Measurements from ENCODE around the gene NBPF6. TPM values are rescaled to one million over a fixed set of nuclear protein-coding genes. Genes with fewer than 3 reads are reported as not detected.
"Not testable (repeated sequence)": the region's sequence is repeated elsewhere in the genome, so short reads cannot be mapped to it uniquely, and the experiment has no call there.

NBPF6 gene
- total and polyA plus RNA-seq, 8 donors, result not detected

DNA sequence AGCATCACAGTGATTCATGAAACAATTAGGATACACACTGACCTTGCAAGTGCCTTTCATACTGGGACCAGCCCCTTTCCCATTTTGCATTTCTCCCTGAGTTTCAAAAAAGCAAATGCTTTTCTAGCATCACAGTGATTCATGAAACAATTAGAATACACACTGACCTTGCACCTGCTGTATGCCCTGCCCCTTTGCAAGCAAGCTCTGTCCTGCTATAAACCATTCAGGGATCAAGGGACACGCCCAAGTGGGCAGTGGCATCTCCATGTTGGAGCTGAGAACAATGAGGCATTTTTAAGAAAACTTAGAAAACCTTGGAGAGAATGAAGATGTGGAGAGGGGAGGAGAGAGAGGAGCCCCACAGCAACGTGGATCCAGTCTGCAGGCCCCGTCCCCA is 13.8 kb downstream of the NBPF6 start:
- H3K36me3 ChIP-seq; intact Hi-C loops (cut with DNase I); H3K27me3 ChIP-seq; H3K4me1 ChIP-seq; ATAC-seq; H3K4me3 ChIP-seq; FAIRE-seq; DNase-seq; H3K27ac ChIP-seq; H3K9me3 ChIP-seq: not testable (repeated sequence)
- WGBS, 2 donors, result no CpG with 5 or more reads among the region's 3 CpGs

DNA sequence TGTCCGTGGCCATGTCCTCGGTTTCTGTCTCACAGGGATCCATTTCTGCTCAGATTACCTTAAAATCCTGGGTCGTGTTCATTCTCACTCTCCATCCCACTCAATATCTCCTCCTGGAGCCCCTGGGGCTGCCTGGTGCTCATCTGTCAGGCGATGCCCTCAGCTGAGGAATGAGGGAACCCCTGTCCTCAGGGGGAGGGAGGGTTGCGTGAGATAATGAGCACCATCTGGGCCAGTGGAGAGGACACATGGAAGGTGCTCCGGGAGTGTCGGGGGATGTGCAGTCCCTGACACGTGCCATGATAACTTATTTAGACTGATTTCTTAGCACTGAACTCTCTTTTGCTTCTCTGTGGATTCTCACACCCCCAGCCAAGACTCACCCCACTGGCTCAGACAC is 16.0 kb downstream of the NBPF6 start:
- FAIRE-seq; DNase-seq; H3K27ac ChIP-seq; ATAC-seq; H3K27me3 ChIP-seq; H3K9me3 ChIP-seq; H3K36me3 ChIP-seq; intact Hi-C loops (cut with DNase I); H3K4me1 ChIP-seq; H3K4me3 ChIP-seq: not testable (repeated sequence)
- WGBS, 2 donors, result no CpG with 5 or more reads among the region's 8 CpGs

DNA sequence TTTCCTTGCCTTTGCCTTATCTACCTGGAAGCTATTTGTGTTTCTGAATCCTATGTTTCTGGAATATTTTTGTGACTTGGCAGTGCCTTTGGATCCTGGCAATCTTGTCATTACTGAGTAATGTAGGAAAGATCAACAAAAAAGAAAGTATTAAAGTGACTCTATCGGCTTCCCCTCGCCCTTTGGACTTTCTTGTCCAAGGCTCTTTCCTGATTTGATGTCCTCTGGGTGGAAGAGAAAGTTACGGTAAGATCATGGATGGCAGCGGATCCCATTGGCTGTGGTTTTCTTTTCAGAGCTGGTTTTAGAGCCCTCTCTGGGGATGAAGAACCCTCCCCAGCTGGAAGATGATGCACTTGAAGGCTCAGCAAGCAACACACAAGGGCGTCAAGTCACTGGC is 17.0 kb downstream of the NBPF6 start:
- H3K4me1 ChIP-seq; DNase-seq; H3K27ac ChIP-seq; H3K9me3 ChIP-seq; intact Hi-C loops (cut with DNase I); H3K36me3 ChIP-seq; H3K4me3 ChIP-seq; ATAC-seq; FAIRE-seq; H3K27me3 ChIP-seq: not testable (repeated sequence)
- 46 to 61% methylated on average over 3 to 4 of the region's 5 CpGs for WGBS, 2 donors

DNA sequence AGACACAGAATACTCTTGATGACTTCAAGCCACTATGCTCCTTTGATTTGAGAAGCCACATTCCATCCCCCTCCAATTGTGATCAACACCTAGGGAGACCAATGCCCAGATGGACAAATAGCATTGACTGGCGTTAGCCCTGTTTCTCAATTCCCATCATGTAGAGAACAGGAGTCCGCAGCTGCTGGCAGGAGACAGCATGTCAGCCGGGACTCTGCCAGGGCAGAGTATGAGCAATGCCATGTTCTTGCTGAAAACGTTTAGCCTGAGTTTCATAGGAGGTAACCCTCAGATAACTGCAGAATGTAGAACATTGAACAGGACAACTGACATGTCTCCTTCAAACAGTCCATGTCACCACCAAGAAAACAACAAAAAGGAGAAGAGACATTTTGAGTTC is 20.6 kb downstream of the NBPF6 start:
- FAIRE-seq; H3K27ac ChIP-seq; ATAC-seq; H3K9me3 ChIP-seq; H3K36me3 ChIP-seq; H3K4me1 ChIP-seq; H3K4me3 ChIP-seq; DNase-seq; intact Hi-C loops (cut with DNase I); H3K27me3 ChIP-seq: not testable (repeated sequence)
- 59 to 61% methylated on average over 4 of the region's 4 CpGs for WGBS, 2 donors

DNA sequence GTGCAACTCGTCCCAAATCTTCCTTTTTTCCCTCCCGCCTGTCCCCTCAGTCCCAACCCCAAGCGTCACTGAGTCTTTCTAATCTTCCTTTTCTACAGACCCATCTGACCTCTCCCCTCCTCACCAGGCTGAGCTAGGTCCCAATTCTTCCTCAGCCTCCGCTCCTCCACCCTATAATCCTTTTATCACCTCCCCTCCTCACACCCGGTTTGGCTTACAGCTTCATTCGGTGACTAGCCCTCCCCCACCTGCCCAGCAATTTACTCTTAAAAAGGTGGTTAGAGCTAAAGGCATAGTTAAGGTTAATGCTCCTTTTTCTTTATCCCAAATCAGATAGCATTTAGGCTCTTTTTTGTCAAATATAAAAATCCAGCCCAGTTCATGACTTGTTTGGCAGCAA is 24.4 kb downstream of the NBPF6 start:
- intact Hi-C loops (cut with DNase I); H3K9me3 ChIP-seq; ATAC-seq; DNase-seq; H3K36me3 ChIP-seq; H3K27me3 ChIP-seq; FAIRE-seq; H3K4me3 ChIP-seq; H3K27ac ChIP-seq; H3K4me1 ChIP-seq: not testable (repeated sequence)
- WGBS, 2 donors, result 58 to 74% methylated on average over 5 to 6 of the region's 6 CpGs

DNA sequence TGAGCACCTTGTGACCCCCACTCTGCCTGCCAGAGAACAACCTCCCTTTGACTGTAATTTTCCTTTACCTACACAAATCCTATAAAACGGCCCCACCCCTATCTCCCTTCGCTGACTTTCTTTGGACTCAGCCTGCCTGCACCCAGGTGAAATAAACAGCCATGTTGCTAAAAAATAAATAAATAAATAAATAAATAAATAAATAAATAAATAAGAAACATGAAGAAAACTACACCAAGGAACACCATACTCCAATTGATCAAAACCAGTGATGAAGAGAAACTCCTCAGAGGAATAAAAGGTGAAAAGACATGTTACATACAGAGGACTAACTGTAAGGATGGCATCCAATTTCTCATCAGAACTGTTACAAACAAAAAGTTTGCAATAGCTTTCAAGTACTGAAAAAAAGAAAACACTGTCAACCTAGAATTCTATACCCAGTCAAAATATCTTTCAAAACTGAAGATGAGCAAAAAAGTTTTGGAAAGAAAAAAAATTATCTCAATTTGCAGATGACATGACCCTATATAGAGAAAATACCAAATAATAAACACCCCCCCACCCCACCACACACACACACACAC is 28.4 kb downstream of the NBPF6 start:
- no peaks in the 10 kb centered on the region for H3K4me1 ChIP-seq
- H3K36me3 ChIP-seq, result no peaks in the 10 kb centered on the region
- WGBS, 2 donors, result 66 to 87% methylated on average over 2 of the region's 2 CpGs
- intact Hi-C loops (cut with DNase I), result no loop called here
- no peak for ATAC-seq
- DNase-seq, result no peak
- H3K9me3 ChIP-seq, result no peaks in the 10 kb centered on the region
- H3K27ac ChIP-seq, result no peak overlapping the region
- H3K4me3 ChIP-seq, result no peak overlapping the region
- FAIRE-seq, result no peak
- H3K27me3 ChIP-seq, result no peaks in the 10 kb centered on the region
- TF ChIP-seq, protein P1, sequence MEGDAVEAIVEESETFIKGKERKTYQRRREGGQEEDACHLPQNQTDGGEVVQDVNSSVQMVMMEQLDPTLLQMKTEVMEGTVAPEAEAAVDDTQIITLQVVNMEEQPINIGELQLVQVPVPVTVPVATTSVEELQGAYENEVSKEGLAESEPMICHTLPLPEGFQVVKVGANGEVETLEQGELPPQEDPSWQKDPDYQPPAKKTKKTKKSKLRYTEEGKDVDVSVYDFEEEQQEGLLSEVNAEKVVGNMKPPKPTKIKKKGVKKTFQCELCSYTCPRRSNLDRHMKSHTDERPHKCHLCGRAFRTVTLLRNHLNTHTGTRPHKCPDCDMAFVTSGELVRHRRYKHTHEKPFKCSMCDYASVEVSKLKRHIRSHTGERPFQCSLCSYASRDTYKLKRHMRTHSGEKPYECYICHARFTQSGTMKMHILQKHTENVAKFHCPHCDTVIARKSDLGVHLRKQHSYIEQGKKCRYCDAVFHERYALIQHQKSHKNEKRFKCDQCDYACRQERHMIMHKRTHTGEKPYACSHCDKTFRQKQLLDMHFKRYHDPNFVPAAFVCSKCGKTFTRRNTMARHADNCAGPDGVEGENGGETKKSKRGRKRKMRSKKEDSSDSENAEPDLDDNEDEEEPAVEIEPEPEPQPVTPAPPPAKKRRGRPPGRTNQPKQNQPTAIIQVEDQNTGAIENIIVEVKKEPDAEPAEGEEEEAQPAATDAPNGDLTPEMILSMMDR (IDR thresholded peaks at IDR 0.05), result no peak

DNA sequence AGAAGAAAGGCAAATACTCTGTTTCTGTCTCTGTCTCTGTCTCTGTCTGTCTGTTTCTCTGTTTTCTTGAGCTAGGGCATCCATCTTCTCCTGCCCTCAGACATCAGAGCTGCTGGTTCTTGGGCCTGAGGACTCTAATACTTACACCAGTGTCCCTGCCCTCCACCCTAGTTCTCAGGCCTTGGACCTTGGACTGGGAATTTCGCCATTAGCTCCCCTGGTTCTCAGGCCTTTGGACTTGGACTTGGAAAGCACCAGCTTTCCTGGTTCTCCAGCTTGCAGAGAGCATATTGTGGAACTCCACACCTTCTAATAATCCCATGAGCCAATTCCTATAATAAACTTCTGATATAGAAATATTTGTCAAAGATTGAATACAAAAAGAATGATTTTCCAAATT is 32.6 kb downstream of the NBPF6 start:
- intact Hi-C loops (cut with DNase I), result no loop called here
- TF ChIP-seq, protein P1 (IDR thresholded peaks at IDR 0.05), result no peak
- no peak overlapping the region for H3K27ac ChIP-seq
- no peaks in the 10 kb centered on the region for H3K9me3 ChIP-seq
- no peaks in the 10 kb centered on the region for H3K4me1 ChIP-seq
- no peak overlapping the region for H3K4me3 ChIP-seq
- no peaks in the 10 kb centered on the region for H3K27me3 ChIP-seq
- WGBS, 2 donors, result 25 to 45% methylated on average over 1 of the region's 1 CpG
- FAIRE-seq, result no peak
- DNase-seq, result no peak
- ATAC-seq, result no peak
- no peaks in the 10 kb centered on the region for H3K36me3 ChIP-seq

DNA sequence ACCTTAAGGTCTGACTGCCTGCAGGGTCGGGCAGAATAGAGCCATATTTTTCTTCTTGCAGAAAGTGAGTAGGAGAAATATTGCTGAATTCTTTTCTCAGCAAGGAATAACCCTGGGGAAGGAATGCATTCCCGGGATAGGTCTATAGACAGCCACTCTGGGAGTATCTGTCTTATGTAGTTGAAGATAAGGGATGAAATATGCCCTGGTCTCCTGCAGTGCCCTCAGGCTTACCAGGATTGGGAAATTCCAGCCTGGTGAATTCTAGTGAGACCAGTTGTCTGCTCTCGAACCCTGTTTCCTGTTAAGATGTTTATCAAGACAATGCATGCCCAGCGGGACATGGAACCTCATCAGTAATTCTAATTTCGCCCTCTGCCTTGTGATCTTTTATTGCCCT is 35.8 kb downstream of the NBPF6 start:
- H3K4me3 ChIP-seq; DNase-seq; H3K9me3 ChIP-seq; H3K27ac ChIP-seq; ATAC-seq; H3K36me3 ChIP-seq; intact Hi-C loops (cut with DNase I); FAIRE-seq; H3K4me1 ChIP-seq; H3K27me3 ChIP-seq: not testable (repeated sequence)
- 66 to 70% methylated on average over 5 of the region's 5 CpGs for WGBS, 2 donors

DNA sequence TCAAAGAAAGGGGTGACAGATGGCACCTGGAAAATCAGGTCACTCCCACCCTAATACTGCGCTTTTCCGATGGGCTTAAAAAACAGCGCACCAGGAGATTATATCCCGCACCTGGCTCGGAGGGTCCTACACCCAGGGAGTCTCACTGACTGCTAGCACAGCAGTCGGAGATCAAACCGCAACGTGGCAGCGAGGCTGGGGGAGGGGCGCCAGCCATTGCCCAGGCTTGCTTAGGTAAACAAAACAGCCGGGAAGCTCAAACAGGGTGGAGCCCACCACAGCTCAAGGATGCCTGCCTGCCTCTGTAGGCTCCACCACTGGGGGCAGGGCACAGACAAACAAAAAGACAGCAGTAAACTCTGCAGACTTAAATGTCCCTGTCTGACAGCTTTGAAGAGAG is 36.6 kb downstream of the NBPF6 start:
- H3K27ac ChIP-seq; H3K27me3 ChIP-seq; H3K4me1 ChIP-seq; H3K36me3 ChIP-seq; intact Hi-C loops (cut with DNase I); H3K4me3 ChIP-seq; FAIRE-seq; ATAC-seq; H3K9me3 ChIP-seq: not testable (repeated sequence)
- 83 to 88% methylated on average over 11 of the region's 11 CpGs for WGBS, 2 donors
- peak in 1 of 6 donors; percentile 25 for DNase-seq

DNA sequence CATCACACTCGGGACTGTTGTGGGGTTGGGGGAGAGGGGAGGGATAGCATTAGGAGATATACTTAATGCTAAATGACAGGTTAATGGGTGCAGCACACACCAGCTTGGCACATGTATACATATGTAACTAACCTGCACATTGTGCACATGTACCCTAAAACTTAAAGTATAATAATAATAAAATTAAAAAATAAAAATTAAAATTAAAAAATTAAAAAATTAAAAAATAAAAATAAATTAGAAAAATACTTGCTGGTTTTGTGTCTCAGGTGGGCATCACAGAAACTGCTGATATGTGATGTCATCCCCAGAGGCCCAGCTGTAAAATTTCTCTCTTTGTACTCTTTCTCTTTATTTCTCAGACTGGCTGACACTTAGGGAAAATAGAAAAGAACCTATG is 44.9 kb downstream of the NBPF6 start:
- DNase-seq; H3K9me3 ChIP-seq; intact Hi-C loops (cut with DNase I); H3K27me3 ChIP-seq; ATAC-seq; H3K4me1 ChIP-seq; FAIRE-seq; H3K27ac ChIP-seq; H3K36me3 ChIP-seq; H3K4me3 ChIP-seq: not testable (repeated sequence)
- WGBS, 2 donors, result 62 to 81% methylated on average over 1 of the region's 1 CpG

DNA sequence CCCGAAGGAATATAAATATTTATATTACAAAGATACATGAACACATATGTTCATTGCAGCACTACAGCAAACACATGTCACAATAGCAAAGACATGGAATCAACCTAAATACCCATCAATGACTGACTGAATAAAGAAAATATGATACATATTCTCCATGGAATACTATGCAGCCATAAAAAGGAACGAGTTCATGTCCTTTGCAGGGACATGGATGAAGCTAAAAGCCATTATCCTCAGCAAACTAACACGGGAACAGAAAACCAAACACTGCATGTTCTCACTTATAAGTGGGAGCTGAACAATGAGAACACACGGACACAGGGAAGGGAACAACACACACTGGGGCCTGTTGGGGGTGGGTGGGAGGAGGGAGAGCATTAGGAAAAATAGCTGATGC is 46.7 kb downstream of the NBPF6 start:
- FAIRE-seq; ATAC-seq; DNase-seq; H3K9me3 ChIP-seq; H3K4me3 ChIP-seq; intact Hi-C loops (cut with DNase I); H3K4me1 ChIP-seq; H3K27me3 ChIP-seq; H3K36me3 ChIP-seq; H3K27ac ChIP-seq: not testable (repeated sequence)
- WGBS, 2 donors, result 70 to 83% methylated on average over 4 of the region's 4 CpGs
